Gastroesophageal sphincter (tissue), 3 donors: ENCODE results near the gene PLG.

Source experiments
- EP300 ChIP-seq: sonication (generic); formaldehyde crosslinking; IDR thresholded peaks from one replicate; pipeline ENCODE4 v1.6.1; 2017; ENCODE audit warnings: antibody characterized with exemption, mild to moderate bottlenecking
- POLR2A ChIP-seq, 2 donors: fragments of 450-650 bp; IDR thresholded peaks; one replicate each; pipeline ENCODE4 v1.6.1; 2017; ENCODE audit warnings: antibody characterized with exemption in 2 of 2, mild to moderate bottlenecking in 2 of 2, moderate library complexity in 1 of 2
- TF ChIP-seq, protein P1 (sequence below), 4 experiments: fragments of 200-600 bp in 2 of 4; fragments of 450-650 bp in 2 of 4; sonication (generic) in 1 of 4; IDR thresholded peaks; one replicate each; pipeline ENCODE4 v1.5.1; 2017 to 2019; ENCODE audit warnings: antibody characterized with exemption in 4 of 4, mild to moderate bottlenecking in 2 of 4, moderate library complexity in 2 of 4

DNA sequence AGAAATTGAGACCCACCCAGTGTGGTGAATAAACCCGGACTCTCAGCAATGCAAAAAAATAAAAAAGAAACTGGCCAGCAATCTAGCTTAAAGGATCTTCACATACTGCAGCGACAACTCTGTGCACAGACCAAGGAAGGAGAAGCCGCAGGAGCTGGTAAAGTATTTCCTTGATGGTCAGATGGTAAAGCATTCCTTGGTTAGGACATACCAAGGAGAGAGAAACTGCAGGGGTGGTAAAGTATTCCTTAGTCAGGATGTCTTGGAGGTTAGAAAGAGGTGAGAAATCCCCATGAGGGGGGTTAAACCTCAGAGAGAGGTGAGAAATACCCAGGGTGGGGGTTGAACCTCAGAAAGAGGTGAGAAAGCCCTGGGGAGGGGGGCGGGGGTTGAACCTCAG lies 86.8 kb downstream of the PLG start:
- TF ChIP-seq, protein P1, sequence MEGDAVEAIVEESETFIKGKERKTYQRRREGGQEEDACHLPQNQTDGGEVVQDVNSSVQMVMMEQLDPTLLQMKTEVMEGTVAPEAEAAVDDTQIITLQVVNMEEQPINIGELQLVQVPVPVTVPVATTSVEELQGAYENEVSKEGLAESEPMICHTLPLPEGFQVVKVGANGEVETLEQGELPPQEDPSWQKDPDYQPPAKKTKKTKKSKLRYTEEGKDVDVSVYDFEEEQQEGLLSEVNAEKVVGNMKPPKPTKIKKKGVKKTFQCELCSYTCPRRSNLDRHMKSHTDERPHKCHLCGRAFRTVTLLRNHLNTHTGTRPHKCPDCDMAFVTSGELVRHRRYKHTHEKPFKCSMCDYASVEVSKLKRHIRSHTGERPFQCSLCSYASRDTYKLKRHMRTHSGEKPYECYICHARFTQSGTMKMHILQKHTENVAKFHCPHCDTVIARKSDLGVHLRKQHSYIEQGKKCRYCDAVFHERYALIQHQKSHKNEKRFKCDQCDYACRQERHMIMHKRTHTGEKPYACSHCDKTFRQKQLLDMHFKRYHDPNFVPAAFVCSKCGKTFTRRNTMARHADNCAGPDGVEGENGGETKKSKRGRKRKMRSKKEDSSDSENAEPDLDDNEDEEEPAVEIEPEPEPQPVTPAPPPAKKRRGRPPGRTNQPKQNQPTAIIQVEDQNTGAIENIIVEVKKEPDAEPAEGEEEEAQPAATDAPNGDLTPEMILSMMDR (IDR thresholded peaks at IDR 0.05) = no peak
- TF ChIP-seq POLR2A (IDR thresholded peaks at IDR 0.05) (no peak), EP300 (no peak)
